K562 (cell line): ENCODE measurements around the gene FBLN7. TPM values are rescaled to one million over a fixed set of nuclear protein-coding genes. Genes with fewer than 3 reads are reported as not detected.

Experiments used
- AFF1 ChIP-seq, 2 experiments: fragments of 450-650 bp; IDR thresholded peaks; 2 replicates each; pipeline ENCODE4 v1.6.1; 2018; ENCODE audit warnings: mild to moderate bottlenecking in 2 of 2, low read depth in 1 of 2; ENCODE audit not compliant: partially characterized antibody in 2 of 2
- CTCF ChIP-seq, 3 experiments: IDR thresholded peaks in 2 of 3; conservative IDR thresholded peaks in 1 of 3; 2 replicates each; pipeline ENCODE4 v1.5.1; 2011 to 2012; ENCODE audit warnings: low read length in 3 of 3, mild to moderate bottlenecking in 3 of 3, control low read depth in 2 of 3, improper control_type of control experiment in 1 of 3, inconsistent platforms in 1 of 3, low read depth in 1 of 3, mixed read lengths in 1 of 3, moderate library complexity in 1 of 3; ENCODE audit not compliant: insufficient read depth in 2 of 3
- KAT2B ChIP-seq: IDR thresholded peaks from one replicate; pipeline ENCODE4 v1.6.1; 2012; ENCODE audit warnings: low read depth, mild to moderate bottlenecking, control low read depth, inconsistent platforms, low read length, moderate library complexity
- RAD21 ChIP-seq, 2 experiments: fragments of 250-450 bp in 1 of 2; fragments of 450-650 bp in 1 of 2; sonication (Bioruptor Pico) in 1 of 2; formaldehyde crosslinking in 1 of 2; IDR thresholded peaks in 1 of 2; conservative IDR thresholded peaks in 1 of 2; 2 replicates each; pipeline versions ENCODE4 v1.4.0 to v1.8.0; 2020 to 2022; ENCODE audit warnings: mild to moderate bottlenecking in 2 of 2, moderate library complexity in 1 of 2
- RERE ChIP-seq: sonication (generic); formaldehyde crosslinking; IDR thresholded peaks from 2 replicates; pipeline ENCODE4 v1.8.0; 2023; ENCODE audit warnings: missing genetic modification reagents, mild to moderate bottlenecking, borderline replicate concordance
- U2AF1 ChIP-seq: fragments of 200-400 bp; formaldehyde crosslinking; optimal IDR thresholded peaks from 2 replicates; pipeline ENCODE3; 2017; ENCODE audit warnings: mild to moderate bottlenecking, low read depth, low read length, moderate library complexity
- ZKSCAN3 ChIP-seq: fragments of 250-450 bp; sonication (Bioruptor Pico); IDR thresholded peaks from 2 replicates; pipeline ENCODE4 v1.4.0; 2020
- ZNF140 ChIP-seq: fragments of 250-450 bp; sonication (Bioruptor Pico); IDR thresholded peaks from 2 replicates; pipeline ENCODE4 v1.8.0; 2021; ENCODE audit warnings: moderate library complexity, mild to moderate bottlenecking, inconsistent platforms
- ZNF165 ChIP-seq: fragments of 250-450 bp; sonication (Bioruptor Pico); IDR thresholded peaks from 2 replicates; pipeline ENCODE4 v1.4.0; 2020; ENCODE audit warnings: borderline replicate concordance
- ZNF668 ChIP-seq: fragments of 250-450 bp; sonication (Bioruptor Pico); IDR thresholded peaks from 2 replicates; pipeline ENCODE4 v1.8.0; 2022; ENCODE audit warnings: mild to moderate bottlenecking, inconsistent platforms
- ZNF830 ChIP-seq: fragments of 250-450 bp; sonication (Bioruptor Pico); IDR thresholded peaks from 2 replicates; pipeline ENCODE4 v1.5.0; 2021; ENCODE audit warnings: mild to moderate bottlenecking
- polyA plus RNA-seq, 8 experiments: library from polyadenylated mRNA; depleted of rRNA in 4 of 8; stranded (reverse) in 5 of 8; unstranded in 3 of 8; fragments of >200 nt; fragmentation: Nextera tagmentation in 2 of 8; fragmentation: Illumina TruSeq in 1 of 8; extraction: Ambion mirVana in 2 of 8; extraction: Trizol in 1 of 8; gene quantifications; 2 replicates each; pipeline versions ENCODE4 v1.2.1 to v1.2.3, GENCODE V29; 2011 to 2014; ENCODE audit warnings: inconsistent platforms in 1 of 8, missing spikeins in 1 of 8
- total RNA-seq, 7 experiments: library from RNA; depleted of rRNA in 6 of 7; stranded (reverse); fragments of >200 nt in 6 of 7; fragmentation: Illumina TruSeq in 2 of 7; extraction: Trizol in 2 of 7; gene quantifications; 2 replicates each; pipeline versions ENCODE4 v1.2.1 to v1.2.3, GENCODE V29; 2011 to 2021; ENCODE audit warnings: low replicate concordance in 1 of 7

FBLN7 gene
- total and polyA plus RNA-seq, 9 of the 15 experiments (the other 6 are each of a cell fraction or from before 2014, with no cell fraction given): 0.13 TPM; not detected in 8

- TF ChIP-seq CTCF (IDR thresholded peaks at IDR 0.05 in 2 of 3, conservative IDR thresholded peaks at IDR 0.05 in 1 of 3; ENCODE audit: insufficient read depth in 2 of 3, low read depth in 1 of 3, low read length in 3 of 3) (peak in 2 of 3 experiments; percentile 3 to 11; a peak in 1 of 6 replicates), U2AF1 (no peak), ZNF830 (CRISPR knock-in tag) (no peak), KAT2B (no peak), RAD21 (CRISPR knock-in tag; conservative IDR thresholded peaks at IDR 0.05 in 1 of 2, IDR thresholded peaks at IDR 0.05 in 1 of 2) (0 out of 4 replicates have a peak, but pooled peaks of 1 of the 2 experiments have one; percentile 12), ZNF140 (CRISPR knock-in tag) (no peak), ZNF165 (CRISPR knock-in tag) (no peak), ZNF668 (CRISPR knock-in tag) (no peak), AFF1 (IDR thresholded peaks at IDR 0.05; ENCODE audit: low read depth in 1 of 2, partially characterized antibody in 2 of 2) (no peak), ZKSCAN3 (CRISPR knock-in tag) (no peak), RERE (CRISPR knock-in tag) (no peak)
- TF ChIP-seq, all 486 proteins: peak for 8
Measured at GRCh38 chr2:112166806-112167499, 28.8 kb downstream of the FBLN7 start (continued).
